Ishikawa (cell line): ENCODE results near the gene DCHS1.

Experiments
- CEBPB ChIP-seq: IDR thresholded peaks from 2 replicates; pipeline ENCODE4 v1.6.1; 2012
- CREB1 ChIP-seq: IDR thresholded peaks from 2 replicates; pipeline ENCODE4 v1.6.1; 2012; ENCODE audit warnings: low read depth
- EGR1 ChIP-seq: IDR thresholded peaks from 2 replicates; pipeline ENCODE4 v1.6.1; 2012
- EP300 ChIP-seq: IDR thresholded peaks from 2 replicates; pipeline ENCODE4 v1.6.1; 2012; ENCODE audit warnings: borderline replicate concordance
- FOXM1 ChIP-seq: IDR thresholded peaks from 2 replicates; pipeline ENCODE4 v1.6.1; 2012; ENCODE audit warnings: low read depth, borderline replicate concordance
- MAX ChIP-seq: IDR thresholded peaks from 2 replicates; pipeline ENCODE4 v1.6.1; 2012
- NFIC ChIP-seq: IDR thresholded peaks from 2 replicates; pipeline ENCODE4 v1.6.1; 2012
- RAD21 ChIP-seq: IDR thresholded peaks from 2 replicates; pipeline ENCODE4 v1.6.1; 2012; ENCODE audit warnings: low read depth
- REST ChIP-seq: IDR thresholded peaks from 2 replicates; pipeline ENCODE4 v1.6.1; 2012; ENCODE audit warnings: low read depth, mild to moderate bottlenecking
- TAF1 ChIP-seq: IDR thresholded peaks from 2 replicates; pipeline ENCODE4 v1.6.1; 2012; ENCODE audit warnings: low read depth, mild to moderate bottlenecking
- TCF12 ChIP-seq: IDR thresholded peaks from 2 replicates; pipeline ENCODE4 v1.6.1; 2012; ENCODE audit warnings: low read depth
- TEAD4 ChIP-seq: IDR thresholded peaks from 2 replicates; pipeline ENCODE4 v1.6.1; 2012
- USF1 ChIP-seq: IDR thresholded peaks from 2 replicates; pipeline ENCODE4 v1.6.1; 2012
- YY1 ChIP-seq: IDR thresholded peaks from 2 replicates; pipeline ENCODE4 v1.6.1; 2012; ENCODE audit warnings: low read depth
- ZBTB7A ChIP-seq: IDR thresholded peaks from 2 replicates; pipeline ENCODE4 v1.6.1; 2012; ENCODE audit warnings: low read depth

DCHS1 gene

GRCh38 chr11:6576471-6577373 lies 78.9 kb downstream of the DCHS1 start:
- TF ChIP-seq NFIC: peak; percentile 67
- TF ChIP-seq REST: no peak

- TF ChIP-seq TCF12 (no peak), CREB1 (no peak), RAD21 (no peak), TEAD4 (no peak), YY1 (no peak), TAF1 (no peak), EGR1 (no peak)
Measured at GRCh38 chr11:6574816-6575715, 80.5 kb downstream of the DCHS1 start.

GRCh38 chr11:6572215-6572614 lies 83.4 kb downstream of the DCHS1 start:
- TF ChIP-seq MAX (no peak), EGR1 (no peak), EP300 (no peak), FOXM1 (no peak), REST (no peak), TCF12 (no peak), RAD21 (no peak), TAF1 (no peak), CREB1 (no peak), NFIC (no peak), ZBTB7A (no peak), CEBPB (no peak)

- no peak for TF ChIP-seq EGR1
- no peak for TF ChIP-seq TCF12
- TF ChIP-seq ZBTB7A: no peak
- no peak for TF ChIP-seq TAF1
- TF ChIP-seq TEAD4: no peak
- no peak for TF ChIP-seq FOXM1
- no peak for TF ChIP-seq MAX
- TF ChIP-seq YY1: no peak
- no peak for TF ChIP-seq NFIC
- TF ChIP-seq CREB1: no peak
- TF ChIP-seq RAD21: no peak
- TF ChIP-seq EP300: no peak
- no peak for TF ChIP-seq USF1
- TF ChIP-seq CEBPB: no peak
- no peak for TF ChIP-seq REST
Measured at GRCh38 chr11:6571434-6572008, 84.1 kb downstream of the DCHS1 start.
